A673 (cell line): ENCODE data around the gene UPP1.

Experiments used
- EZH2 ChIP-seq: fragments of 200-600 bp; sonication (generic); IDR thresholded peaks from 2 replicates; pipeline ENCODE4 v1.6.1; 2017; ENCODE audit warnings: borderline replicate concordance, low read depth, mild to moderate bottlenecking, mixed read lengths, antibody characterized with exemption, low read length; ENCODE audit not compliant: poor library complexity, severe bottlenecking
- TF ChIP-seq, protein P1 (sequence below): fragments of 300-800, 200-600 bp; sonication (generic); conservative IDR thresholded peaks from 2 replicates; pipeline ENCODE4 v1.5.1; 2017; ENCODE audit warnings: low read depth, mild to moderate bottlenecking, antibody characterized with exemption, low read length, moderate library complexity, mixed read lengths

DNA sequence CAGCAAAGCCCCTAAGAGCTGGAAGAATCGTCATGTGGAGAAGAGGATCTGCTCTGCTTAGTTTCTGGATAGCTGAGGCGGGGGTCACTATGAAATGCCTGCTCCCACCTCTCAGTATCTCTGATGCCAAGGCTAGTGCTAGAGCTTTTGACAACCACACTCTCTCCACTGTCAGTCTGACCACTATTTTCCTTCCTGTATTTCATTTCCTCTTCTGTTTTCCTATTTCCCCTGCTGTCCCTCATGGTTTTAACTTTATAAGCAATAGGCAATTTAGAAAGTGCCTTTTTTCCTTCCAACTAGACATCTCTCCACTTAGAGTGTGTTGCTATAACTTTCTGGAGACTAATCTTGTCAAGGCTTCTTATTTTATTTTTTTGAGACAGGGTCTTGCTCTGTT lies 30.1 kb upstream of the UPP1 start:
- TF ChIP-seq, protein P1, sequence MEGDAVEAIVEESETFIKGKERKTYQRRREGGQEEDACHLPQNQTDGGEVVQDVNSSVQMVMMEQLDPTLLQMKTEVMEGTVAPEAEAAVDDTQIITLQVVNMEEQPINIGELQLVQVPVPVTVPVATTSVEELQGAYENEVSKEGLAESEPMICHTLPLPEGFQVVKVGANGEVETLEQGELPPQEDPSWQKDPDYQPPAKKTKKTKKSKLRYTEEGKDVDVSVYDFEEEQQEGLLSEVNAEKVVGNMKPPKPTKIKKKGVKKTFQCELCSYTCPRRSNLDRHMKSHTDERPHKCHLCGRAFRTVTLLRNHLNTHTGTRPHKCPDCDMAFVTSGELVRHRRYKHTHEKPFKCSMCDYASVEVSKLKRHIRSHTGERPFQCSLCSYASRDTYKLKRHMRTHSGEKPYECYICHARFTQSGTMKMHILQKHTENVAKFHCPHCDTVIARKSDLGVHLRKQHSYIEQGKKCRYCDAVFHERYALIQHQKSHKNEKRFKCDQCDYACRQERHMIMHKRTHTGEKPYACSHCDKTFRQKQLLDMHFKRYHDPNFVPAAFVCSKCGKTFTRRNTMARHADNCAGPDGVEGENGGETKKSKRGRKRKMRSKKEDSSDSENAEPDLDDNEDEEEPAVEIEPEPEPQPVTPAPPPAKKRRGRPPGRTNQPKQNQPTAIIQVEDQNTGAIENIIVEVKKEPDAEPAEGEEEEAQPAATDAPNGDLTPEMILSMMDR, result no peak
- TF ChIP-seq EZH2, result no peak
